Choroid plexus epithelial cell (primary cell): Measurements from ENCODE around the gene DAPK1.

Experiments used
- DNase-seq: peaks from one replicate; pipeline ENCODE4 v3.0.0-alpha.2; 2010; ENCODE audit warnings: low read depth
- H3K4me3 ChIP-seq: 2 replicates; pipeline ENCODE4 v1.5.1; 2011; ENCODE audit warnings: low read depth, mild to moderate bottlenecking, control low read depth, low read length, moderate library complexity
- TF ChIP-seq, protein P1 (sequence below): conservative IDR thresholded peaks from 2 replicates; pipeline ENCODE4 v1.5.1; 2011; ENCODE audit warnings: low read depth, mild to moderate bottlenecking, control low read depth, inconsistent platforms, low read length, moderate library complexity

Gene DAPK1

GRCh38 chr9:87711857-87712800, 214.5 kb downstream of the DAPK1 start:
- TF ChIP-seq, protein P1, sequence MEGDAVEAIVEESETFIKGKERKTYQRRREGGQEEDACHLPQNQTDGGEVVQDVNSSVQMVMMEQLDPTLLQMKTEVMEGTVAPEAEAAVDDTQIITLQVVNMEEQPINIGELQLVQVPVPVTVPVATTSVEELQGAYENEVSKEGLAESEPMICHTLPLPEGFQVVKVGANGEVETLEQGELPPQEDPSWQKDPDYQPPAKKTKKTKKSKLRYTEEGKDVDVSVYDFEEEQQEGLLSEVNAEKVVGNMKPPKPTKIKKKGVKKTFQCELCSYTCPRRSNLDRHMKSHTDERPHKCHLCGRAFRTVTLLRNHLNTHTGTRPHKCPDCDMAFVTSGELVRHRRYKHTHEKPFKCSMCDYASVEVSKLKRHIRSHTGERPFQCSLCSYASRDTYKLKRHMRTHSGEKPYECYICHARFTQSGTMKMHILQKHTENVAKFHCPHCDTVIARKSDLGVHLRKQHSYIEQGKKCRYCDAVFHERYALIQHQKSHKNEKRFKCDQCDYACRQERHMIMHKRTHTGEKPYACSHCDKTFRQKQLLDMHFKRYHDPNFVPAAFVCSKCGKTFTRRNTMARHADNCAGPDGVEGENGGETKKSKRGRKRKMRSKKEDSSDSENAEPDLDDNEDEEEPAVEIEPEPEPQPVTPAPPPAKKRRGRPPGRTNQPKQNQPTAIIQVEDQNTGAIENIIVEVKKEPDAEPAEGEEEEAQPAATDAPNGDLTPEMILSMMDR: no peak
- no peak overlapping the region for H3K4me3 ChIP-seq
- peak; percentile 77 for DNase-seq

DNA sequence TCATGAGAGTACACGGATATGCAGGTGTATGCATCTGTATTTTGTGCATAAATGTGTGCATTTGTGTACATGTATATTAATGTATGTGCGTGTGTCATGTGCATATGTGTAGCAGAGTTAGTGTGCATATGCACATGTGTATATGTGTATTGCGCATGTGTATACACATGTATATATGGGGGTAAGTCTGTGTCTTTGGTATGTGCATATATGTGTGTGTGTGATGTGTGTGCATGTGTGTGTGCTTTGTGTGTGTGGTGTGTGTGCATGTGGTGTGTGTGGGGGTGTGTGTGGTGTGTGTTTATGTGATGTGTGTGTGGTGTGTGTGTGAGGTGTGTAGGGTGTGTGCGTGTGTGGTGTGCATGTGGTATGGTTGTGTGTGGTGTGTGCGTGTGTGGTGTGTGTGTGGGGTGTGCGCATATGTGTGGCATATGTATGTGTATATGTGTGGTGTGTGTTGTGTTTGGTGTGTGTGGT, 215.2 kb downstream of the DAPK1 start:
- TF ChIP-seq, protein P1: no peak
- DNase-seq: no peak
- H3K4me3 ChIP-seq: no peak overlapping the region

DNA sequence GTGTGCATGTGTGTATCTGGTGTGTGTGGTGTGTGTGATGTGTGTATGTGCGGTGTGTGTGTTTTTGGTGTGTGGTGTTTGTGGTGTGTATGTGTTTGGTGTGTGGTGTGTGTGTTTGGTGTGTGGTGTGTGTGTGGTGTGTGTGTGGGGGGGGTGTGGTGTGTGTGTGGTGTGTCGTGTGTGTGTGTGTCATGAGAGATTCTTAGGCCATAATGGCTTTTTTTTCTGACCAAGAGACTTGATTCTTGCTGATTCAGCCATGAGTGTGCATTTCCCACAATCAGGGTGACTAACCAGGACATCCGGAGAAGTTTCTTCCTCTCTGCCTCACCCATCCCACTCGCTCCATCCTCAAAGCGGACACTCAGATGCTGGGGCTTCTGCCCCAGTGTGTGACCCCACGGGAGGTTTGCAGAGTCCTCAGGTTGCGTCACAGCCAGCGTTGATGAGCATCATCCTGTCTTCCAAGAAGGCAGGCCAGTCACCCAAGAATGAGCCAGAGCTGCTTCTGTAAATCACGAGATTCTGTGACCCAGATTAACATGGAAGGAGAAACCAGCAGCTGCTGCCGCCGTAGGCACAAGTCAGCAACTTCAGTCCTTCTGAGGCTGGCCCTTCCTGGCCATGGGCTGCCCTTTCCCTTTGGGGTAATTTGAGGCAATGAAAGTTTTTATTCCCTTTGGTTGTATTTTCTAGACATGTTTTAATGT, 215.8 kb downstream of the DAPK1 start:
- H3K4me3 ChIP-seq: peak overlapping the region; percentile 34
- TF ChIP-seq, protein P1: peak; percentile 26
- peak; percentile 99 for DNase-seq

GRCh38 chr9:87713988-87714330, 216.3 kb downstream of the DAPK1 start:
- TF ChIP-seq, protein P1: no peak
- peak overlapping the region; percentile 34 for H3K4me3 ChIP-seq
- no peak for DNase-seq

DNA sequence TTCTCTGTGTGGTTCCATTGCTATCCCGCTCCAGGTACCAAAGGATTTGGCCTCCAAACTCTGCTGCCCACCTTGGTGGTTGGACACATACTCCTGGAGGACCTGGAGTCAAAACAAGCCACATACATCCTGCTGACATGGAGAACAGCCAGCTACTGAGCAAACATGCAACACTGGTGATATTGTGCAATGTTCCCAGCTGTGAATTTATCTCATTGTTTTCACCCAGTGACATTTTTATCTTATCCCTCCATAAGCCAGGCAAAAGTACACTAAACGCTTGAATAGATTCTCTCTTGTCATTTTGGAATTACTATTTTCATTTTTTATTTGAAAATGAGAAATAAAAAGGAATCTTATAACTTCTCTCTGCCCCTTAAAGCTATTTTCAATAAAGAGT, 217.2 kb downstream of the DAPK1 start:
- peak; percentile 95 for DNase-seq
- no peak overlapping the region for H3K4me3 ChIP-seq
- TF ChIP-seq, protein P1: no peak

GRCh38 chr9:87716141-87716540, 218.5 kb downstream of the DAPK1 start:
- H3K4me3 ChIP-seq: no peak overlapping the region
- TF ChIP-seq, protein P1: no peak
- DNase-seq: no peak
